GM18909 (cell line): ENCODE data around the gene EML2.
"Not testable (repeated sequence)": the region's sequence is repeated elsewhere in the genome, so short reads cannot be mapped to it uniquely, and the experiment has no call there.

Source experiments
- ATAC-seq: cut with Tn5 transposase; IDR thresholded peaks from one replicate; pipeline ENCODE4 v1.9.1; 2021; ENCODE audit warnings: mild to moderate bottlenecking; ENCODE audit not compliant: unreplicated experiment, poor library complexity

EML2 gene

GRCh38 chr19:45655073-45655472 is 15.9 kb upstream of the EML2 start:
- no peak for ATAC-seq

- no peak for ATAC-seq
Observed at GRCh38 chr19:45653634-45654033, 14.4 kb upstream of the EML2 start.

- no peak for ATAC-seq
Observed at GRCh38 chr19:45650722-45651121, 11.5 kb upstream of the EML2 start.

GRCh38 chr19:45646345-45646698 is 7.1 kb upstream of the EML2 start:
- no peak for ATAC-seq

- peak; percentile 37 for ATAC-seq
Observed at GRCh38 chr19:45645631-45646344, 6.6 kb upstream of the EML2 start.

GRCh38 chr19:45645068-45645630 is 6.0 kb upstream of the EML2 start:
- ATAC-seq: no peak

GRCh38 chr19:45643927-45644771 is 5.0 kb upstream of the EML2 start:
- no peak for ATAC-seq

- no peak for ATAC-seq
Observed at GRCh38 chr19:45643024-45643926, 4.1 kb upstream of the EML2 start.

GRCh38 chr19:45641274-45642105 is 2.3 kb upstream of the EML2 start:
- ATAC-seq: peak; percentile 42

GRCh38 chr19:45640849-45641273 is 1.7 kb upstream of the EML2 start:
- no peak for ATAC-seq

- no peak for ATAC-seq
Observed at GRCh38 chr19:45637890-45638667, 1.1 kb downstream of the EML2 start.

GRCh38 chr19:45636902-45637301 is 2.3 kb downstream of the EML2 start:
- no peak for ATAC-seq

- ATAC-seq: no peak
Observed at GRCh38 chr19:45636275-45636674, 2.9 kb downstream of the EML2 start.

GRCh38 chr19:45632468-45633196 is 6.6 kb downstream of the EML2 start:
- ATAC-seq: no peak

- ATAC-seq: no peak
Observed at GRCh38 chr19:45630463-45630862, 8.7 kb downstream of the EML2 start.

- no peak for ATAC-seq
Observed at GRCh38 chr19:45629704-45630103, 9.5 kb downstream of the EML2 start.

- not testable (repeated sequence) for ATAC-seq
Observed at GRCh38 chr19:45628219-45628618, 11.0 kb downstream of the EML2 start.

GRCh38 chr19:45623984-45624383 is 15.2 kb downstream of the EML2 start:
- ATAC-seq: no peak
